Spleen (tissue), 11 donors: ENCODE data around the gene KLHL6. TPM values are rescaled to one million over a fixed set of nuclear protein-coding genes. Genes with fewer than 3 reads are reported as not detected.
A peak's percentile ranks its signal among the peaks of the same experiment; 100 is the strongest.

Experiments
- DNase-seq: peaks from one replicate; pipeline ENCODE4 v3.0.0-alpha.2; 2020
- H3K27ac ChIP-seq, 8 donors: fragments of 200-600 bp; sonication (generic) in 7 of 8; 1 replicate in 4 of 8; 2 replicates in 4 of 8; pipeline versions ENCODE4 v1.5.0 to v1.8.0; 2016 to 2021; ENCODE audit warnings: inconsistent platforms in 4 of 8, mild to moderate bottlenecking in 4 of 8, moderate library complexity in 1 of 8
- H3K27me3 ChIP-seq, 7 donors: fragments of 200-600 bp; sonication (generic) in 6 of 7; replicated peaks in 1 of 7; 1 replicate in 4 of 7; 2 replicates in 3 of 7; pipeline versions ENCODE4 v1.5.0 to v1.8.0; 2016 to 2021; ENCODE audit warnings: inconsistent platforms in 3 of 7, mild to moderate bottlenecking in 1 of 7
- H3K36me3 ChIP-seq, 6 donors: fragments of 200-600 bp; sonication (generic) in 5 of 6; 1 replicate in 4 of 6; 2 replicates in 2 of 6; pipeline versions ENCODE4 v1.5.0 to v1.8.0; 2016 to 2021; ENCODE audit warnings: inconsistent platforms in 2 of 6
- H3K4me1 ChIP-seq, 6 donors: fragments of 200-600 bp; sonication (generic) in 5 of 6; 1 replicate in 3 of 6; 2 replicates in 3 of 6; pipeline versions ENCODE4 v1.5.0 to v1.8.0; 2016 to 2021; ENCODE audit warnings: inconsistent platforms in 3 of 6
- H3K4me3 ChIP-seq, 8 donors: fragments of 200-600 bp; sonication (generic) in 7 of 8; 1 replicate in 4 of 8; 2 replicates in 4 of 8; pipeline versions ENCODE4 v1.5.0 to v1.8.0; 2016 to 2021; ENCODE audit warnings: inconsistent platforms in 4 of 8, mild to moderate bottlenecking in 4 of 8, moderate library complexity in 2 of 8
- H3K9me3 ChIP-seq, 8 donors: fragments of 200-600 bp; sonication (generic) in 7 of 8; 1 replicate in 4 of 8; 2 replicates in 4 of 8; pipeline versions ENCODE4 v1.5.0 to v1.8.0; 2016 to 2021; ENCODE audit warnings: inconsistent platforms in 4 of 8
- POLR2A ChIP-seq, 3 donors: fragments of 450-650 bp; IDR thresholded peaks; one replicate each; pipeline ENCODE4 v1.5.1; 2017; ENCODE audit warnings: antibody characterized with exemption in 3 of 3, mild to moderate bottlenecking in 1 of 3
- POLR2AphosphoS5 ChIP-seq, 3 donors: sonication (generic); formaldehyde crosslinking; IDR thresholded peaks; one replicate each; pipeline ENCODE4 v1.5.1; 2017; ENCODE audit warnings: antibody characterized with exemption in 3 of 3
- WGBS, 5 donors: extraction: QIAGEN DNeasy Blood & Tissue Kit in 3 of 5; methylation state at CpG; one replicate each; pipeline versions ENCODE4 v1.1.5 to v1.1.7; 2013 to 2018; 5-methylcytosine and 5-hydroxymethylcytosine counted together
- intact Hi-C: fragments of 100-400 bp; cut with DNase I; formaldehyde crosslinking; loops from one replicate; pipeline ENCODE4 v1.15.0; 2023; ENCODE audit warnings: low total_unique reads
- polyA plus RNA-seq, 3 donors: library from polyadenylated mRNA; stranded (reverse); fragments of 200-250 nt; gene quantifications; one replicate each; pipeline ENCODE4 v1.2.1, GENCODE V29; 2013
- total RNA-seq, 7 donors: library from RNA; depleted of rRNA in 3 of 7; stranded (reverse); fragments of >200 nt in 3 of 7; fragmentation: NEBNext Ultra II Directional in 4 of 7; extraction: Animal tissue kit (Norgen Biotek cat#: 25700) in 4 of 7; gene quantifications; one replicate each; pipeline versions ENCODE4 v1.1.0 to v1.2.1, GENCODE V29; 2016 to 2021
- TF ChIP-seq, protein P1 (sequence below), 11 experiments: fragments of 200-600 bp in 7 of 11; fragments of 450-650 bp in 4 of 11; sonication (generic) in 4 of 11; IDR thresholded peaks in 8 of 11; conservative IDR thresholded peaks in 3 of 11; 1 replicate in 7 of 11; 2 replicates in 4 of 11; pipeline versions ENCODE4 v1.4.0 to v1.8.0; 2016 to 2021; ENCODE audit warnings: antibody characterized with exemption in 11 of 11, inconsistent platforms in 4 of 11, mild to moderate bottlenecking in 1 of 11
- donor health status: healthy with polysubstance abuse.
- donor health status: DM: no; HTN: no; CAD: no; lungs with moderate emphysema.
- donor health status: DM: no; HTN: no; CAD: no.
- donor health status: Bipolar disorder and iron deficiency.
- donor health status: healthy.
- donor health status: DM: no; HTN: no; CAD: no.
- donor health status: DM: yes; HTN: yes; CAD: no.

The KLHL6 gene
- total and polyA plus RNA-seq, 10 donors, result 10.8 to 51.8 (median 33.0) TPM

DNA sequence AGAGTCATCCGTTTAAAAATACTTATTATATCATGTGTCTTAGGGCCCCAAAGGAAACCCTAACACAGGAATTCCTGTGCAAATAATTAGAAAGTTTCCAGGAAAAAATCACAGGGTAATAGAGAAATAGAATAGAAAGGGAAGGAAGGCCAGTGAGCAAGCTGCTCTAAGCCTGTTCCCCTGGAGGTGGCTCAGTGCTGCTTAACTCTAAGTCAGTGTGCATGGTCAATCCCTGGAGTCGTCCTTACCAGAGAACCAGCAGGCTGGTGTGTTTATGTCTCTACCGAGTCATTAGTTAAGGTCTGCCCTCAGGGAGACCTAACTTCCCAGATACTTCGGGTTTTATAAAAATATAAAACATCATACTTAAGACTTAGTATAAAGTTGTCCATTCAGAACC, 106.1 kb downstream of the KLHL6 start:
- no peak for DNase-seq
- Histone ChIP-seq H3K4me3 (peak overlapping the region in 3 of 8 donors; percentile 7 to 39 (median 9)), H3K9me3 (peaks cover 0 to 7% (median 4%) of the 10 kb centered on the region in 8 donors), H3K4me1 (peaks cover 4 to 32% (median 23%) of the 10 kb centered on the region in 6 donors), H3K27me3 (no peaks in the 10 kb centered on the region), H3K36me3 (peaks cover 0 to 27% (median 18%) of the 10 kb centered on the region in 6 donors), H3K27ac (peak overlapping the region in 6 of 8 donors; percentile 17 to 85 (median 33))
- 26 to 35% (median 32%) methylated on average over 4 of the region's 4 CpGs for WGBS, 5 donors
- intact Hi-C loops, result no loop called here
- TF ChIP-seq POLR2AphosphoS5 (IDR thresholded peaks at IDR 0.05), result no peak
- no peak for TF ChIP-seq POLR2A (IDR thresholded peaks at IDR 0.05)
- TF ChIP-seq, protein P1, sequence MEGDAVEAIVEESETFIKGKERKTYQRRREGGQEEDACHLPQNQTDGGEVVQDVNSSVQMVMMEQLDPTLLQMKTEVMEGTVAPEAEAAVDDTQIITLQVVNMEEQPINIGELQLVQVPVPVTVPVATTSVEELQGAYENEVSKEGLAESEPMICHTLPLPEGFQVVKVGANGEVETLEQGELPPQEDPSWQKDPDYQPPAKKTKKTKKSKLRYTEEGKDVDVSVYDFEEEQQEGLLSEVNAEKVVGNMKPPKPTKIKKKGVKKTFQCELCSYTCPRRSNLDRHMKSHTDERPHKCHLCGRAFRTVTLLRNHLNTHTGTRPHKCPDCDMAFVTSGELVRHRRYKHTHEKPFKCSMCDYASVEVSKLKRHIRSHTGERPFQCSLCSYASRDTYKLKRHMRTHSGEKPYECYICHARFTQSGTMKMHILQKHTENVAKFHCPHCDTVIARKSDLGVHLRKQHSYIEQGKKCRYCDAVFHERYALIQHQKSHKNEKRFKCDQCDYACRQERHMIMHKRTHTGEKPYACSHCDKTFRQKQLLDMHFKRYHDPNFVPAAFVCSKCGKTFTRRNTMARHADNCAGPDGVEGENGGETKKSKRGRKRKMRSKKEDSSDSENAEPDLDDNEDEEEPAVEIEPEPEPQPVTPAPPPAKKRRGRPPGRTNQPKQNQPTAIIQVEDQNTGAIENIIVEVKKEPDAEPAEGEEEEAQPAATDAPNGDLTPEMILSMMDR (IDR thresholded peaks at IDR 0.05 in 8 of 11, conservative IDR thresholded peaks at IDR 0.05 in 3 of 11), result no peak

DNA sequence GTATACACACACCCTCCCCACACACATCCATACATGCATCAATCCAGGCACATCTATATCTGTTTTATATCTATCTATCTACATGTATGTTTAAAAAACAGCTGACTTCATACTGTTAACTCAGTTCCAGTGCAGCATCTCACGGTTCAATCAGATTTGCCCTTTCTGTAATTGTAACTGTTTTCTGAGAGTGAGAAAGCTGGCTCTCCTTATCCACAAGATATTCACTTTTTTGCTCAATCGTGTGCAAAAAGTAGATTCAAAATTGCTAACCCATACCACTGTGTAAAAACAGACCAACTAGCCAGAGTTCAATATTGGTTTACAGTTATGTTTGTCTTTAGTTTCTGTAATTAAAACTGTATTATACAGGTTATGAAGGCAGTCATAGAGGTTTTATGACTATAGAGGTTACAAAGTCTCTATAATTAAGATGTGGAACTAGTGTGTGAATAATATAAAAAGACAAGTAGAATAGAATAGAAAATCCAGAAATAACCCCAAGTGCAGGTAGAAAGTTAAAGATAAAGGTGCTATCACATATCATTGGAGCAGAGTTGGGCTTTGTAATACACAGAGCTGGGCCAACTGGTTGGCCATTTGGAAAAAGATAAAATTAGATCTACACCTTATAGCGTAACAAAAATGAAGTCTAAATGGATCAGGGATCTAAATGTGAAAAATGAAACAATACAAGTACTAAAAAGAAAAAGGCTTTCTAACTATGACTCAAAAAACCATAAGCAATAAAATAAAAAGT, 107.0 kb downstream of the KLHL6 start:
- Histone ChIP-seq H3K36me3 (peaks cover 0 to 19% (median 11%) of the 10 kb centered on the region in 6 donors), H3K27me3 (no peaks in the 10 kb centered on the region), H3K4me1 (peaks cover 4 to 32% (median 23%) of the 10 kb centered on the region in 6 donors), H3K9me3 (peaks cover 0 to 15% (median 12%) of the 10 kb centered on the region in 8 donors), H3K4me3 (peak overlapping the region; percentile 48 to 94 (median 70)), H3K27ac (peak overlapping the region in 6 of 8 donors; percentile 17 to 85 (median 80))
- WGBS, 5 donors, result 45 to 68% (median 58%) methylated on average over 3 of the region's 3 CpGs
- intact Hi-C loops, result no loop called here
- TF ChIP-seq POLR2A (IDR thresholded peaks at IDR 0.05) (no peak), POLR2AphosphoS5 (IDR thresholded peaks at IDR 0.05) (no peak)
- TF ChIP-seq, protein P1 (IDR thresholded peaks at IDR 0.05 in 8 of 11, conservative IDR thresholded peaks at IDR 0.05 in 3 of 11), result no peak
- no peak for DNase-seq

DNA sequence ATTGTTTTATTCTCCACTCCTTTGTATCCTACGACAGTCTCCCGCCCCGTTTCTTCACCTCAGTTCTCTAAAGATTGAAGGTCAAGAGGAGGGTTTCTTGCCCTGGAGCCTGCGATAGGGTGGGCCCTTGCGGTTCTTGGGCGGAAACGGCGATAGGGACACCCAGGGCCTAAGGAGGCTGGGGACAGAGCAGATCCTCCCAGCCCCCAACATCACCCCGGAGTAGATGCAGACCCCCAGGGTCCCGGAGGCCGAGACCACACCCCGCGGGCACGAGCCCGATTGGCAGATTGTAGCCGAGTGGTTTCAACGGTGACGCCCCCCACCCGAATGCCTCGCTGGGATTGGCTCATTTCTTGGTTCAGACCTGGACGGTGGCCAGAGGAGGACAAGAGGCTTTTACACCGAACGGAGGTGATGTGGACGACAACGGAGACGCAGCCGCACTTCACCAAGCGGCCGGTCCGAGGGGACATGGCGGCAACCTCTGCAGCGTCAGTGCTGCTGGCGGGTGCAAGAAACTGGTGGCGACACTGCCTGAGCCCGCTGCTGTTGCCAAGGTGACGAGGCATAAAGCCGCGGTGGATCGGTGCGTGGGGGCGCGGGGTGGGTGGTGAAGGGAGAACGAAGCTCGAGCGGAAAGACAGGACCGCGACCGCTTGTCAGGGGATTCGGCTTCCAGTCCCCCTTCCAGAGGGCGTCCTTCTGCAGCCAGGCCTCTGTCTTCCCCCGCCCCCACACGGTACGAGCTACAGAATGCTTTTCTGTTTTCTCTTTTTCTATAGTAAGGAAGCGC, 108.1 kb downstream of the KLHL6 start:
- TF ChIP-seq, protein P1 (IDR thresholded peaks at IDR 0.05 in 8 of 11, conservative IDR thresholded peaks at IDR 0.05 in 3 of 11), result peak in 3 of 11 experiments; percentile 8 to 12 (median 8)
- TF ChIP-seq POLR2A (IDR thresholded peaks at IDR 0.05), result peak in 1 of 3 donors; percentile 78
- TF ChIP-seq POLR2AphosphoS5 (IDR thresholded peaks at IDR 0.05), result peak; percentile 92 to 96 (median 92)
- Histone ChIP-seq H3K27me3 (no peaks in the 10 kb centered on the region), H3K27ac (peak overlapping the region; percentile 53 to 85 (median 78)), H3K4me1 (peaks cover 4 to 32% (median 23%) of the 10 kb centered on the region in 6 donors), H3K36me3 (peaks cover 0 to 8% (median 2%) of the 10 kb centered on the region in 6 donors), H3K9me3 (peaks cover 0 to 27% (median 23%) of the 10 kb centered on the region in 8 donors), H3K4me3 (peak overlapping the region; percentile 48 to 94 (median 70))
- peak; percentile 92 for DNase-seq
- intact Hi-C loops, result no loop called here
- 0 to 1% (median 0%) methylated on average over 46 to 54 of the region's 54 CpGs for WGBS, 5 donors
